Fibroblast of lung (primary cell): ENCODE measurements around the gene WAPL.

Experiments used
- CTCF ChIP-seq, 2 donors: IDR thresholded peaks in 1 of 2; conservative IDR thresholded peaks in 1 of 2; 1 replicate in 1 of 2; 2 replicates in 1 of 2; pipeline ENCODE4 v1.5.1; 2011 to 2012; ENCODE audit warnings: low read length in 2 of 2, control low read depth in 1 of 2, inconsistent platforms in 1 of 2, low read depth in 1 of 2, mild to moderate bottlenecking in 1 of 2
- EZH2 ChIP-seq: IDR thresholded peaks from 2 replicates; pipeline ENCODE4 v1.5.1; 2012; ENCODE audit warnings: low read length, control low read depth, mild to moderate bottlenecking; ENCODE audit errors: missing control alignments

DNA sequence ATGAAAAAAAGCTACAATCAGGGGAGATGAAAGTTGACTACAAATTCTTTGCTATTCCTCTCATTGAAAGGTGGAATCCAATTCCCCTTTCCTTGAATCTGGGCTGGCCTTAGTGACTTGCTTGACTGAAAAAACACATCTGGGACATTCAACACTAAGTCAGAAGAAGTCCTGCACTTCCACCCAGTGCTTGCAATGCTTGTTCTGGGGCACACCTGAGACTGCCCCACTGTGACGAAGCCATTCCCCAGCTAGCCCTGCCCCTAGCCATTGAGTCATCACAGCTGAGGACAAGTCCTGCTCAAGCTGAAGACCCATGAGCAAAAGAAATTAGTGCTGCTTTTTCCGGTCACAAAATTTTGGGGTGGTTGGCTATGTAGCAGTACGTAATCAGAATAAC lies 135.8 kb downstream of the WAPL start:
- TF ChIP-seq CTCF (conservative IDR thresholded peaks at IDR 0.05 in 1 of 2, IDR thresholded peaks at IDR 0.05 in 1 of 2; ENCODE audit: low read depth in 1 of 2, low read length in 2 of 2) (no peak), EZH2 (no peak)
